GM12878 (cell line): ENCODE measurements around the gene PIEZO2. TPM values are rescaled to one million over a fixed set of nuclear protein-coding genes. Genes with fewer than 3 reads are reported as not detected.

Experiments used
- ATAC-seq: fragments of 200-7000 bp; cut with Tn5 transposase; 3 replicates; pipeline ENCODE4 v1.9.1; 2020; ENCODE audit warnings: mild to moderate bottlenecking, moderate library complexity
- BruUV-seq: library from RNA; stranded (reverse); fragments of 400-500 nt; replicated peaks from 2 replicates; lab custom pipeline; 2021; lab: Mats Ljungman, UMichigan
- CTCF ChIA-PET: fragments of 300-600 bp; sonication (Branson Sonifier 250); formaldehyde crosslinking; extraction: SDS; loops from one replicate; lab custom pipeline; 2021; ENCODE audit warnings: inconsistent platforms; lab: Yijun Ruan, JAX
- POLR2A ChIA-PET: fragments of 350-600 bp; formaldehyde crosslinking; extraction: SDS; loops from one replicate; lab custom pipeline; 2021; ENCODE audit warnings: inconsistent platforms; lab: Charles Lee
- RAD21 ChIA-PET: fragments of 300-600 bp; sonication (Branson Sonifier 250); formaldehyde crosslinking; loops from one replicate; lab custom pipeline; 2023; ENCODE audit warnings: antibody characterized with exemption; ENCODE audit not compliant: unreplicated experiment; lab: Charles Lee
- SMC1A ChIA-PET: fragments of 300-600 bp; sonication (Branson Sonifier 250); formaldehyde crosslinking; loops from one replicate; lab custom pipeline; 2023; ENCODE audit not compliant: unreplicated experiment, uncharacterized antibody; lab: Charles Lee
- DNase-seq: peaks from one replicate; pipeline ENCODE4 v3.0.0-alpha.2; 2011; ENCODE audit warnings: low read depth, low spot score
- FAIRE-seq: peaks from 3 replicates; lab custom pipeline; 2011; peaks lifted over from hg19 to GRCh38; lab: Jason Lieb, UNC
- H2AFZ ChIP-seq: 2 replicates; pipeline ENCODE4 v1.6.0; 2011; ENCODE audit warnings: low read depth, low read length, control low read depth; ENCODE audit not compliant: control insufficient read depth
- H3K27ac ChIP-seq: 2 replicates; pipeline ENCODE4 v1.5.1; 2011; ENCODE audit warnings: control low read depth; ENCODE audit not compliant: control insufficient read depth, insufficient read depth
- H3K27me3 ChIP-seq, 2 experiments: replicated peaks in 1 of 2; 2 replicates each; pipeline versions ENCODE4 v1.6.0 to v1.6.1; 2011; ENCODE audit warnings: low read length in 1 of 2; ENCODE audit not compliant: control insufficient read depth in 2 of 2, insufficient read depth in 2 of 2
- H3K36me3 ChIP-seq, 2 experiments: 2 replicates each; pipeline ENCODE4 v1.5.1; 2011; ENCODE audit warnings: low read length in 1 of 2; ENCODE audit not compliant: control insufficient read depth in 2 of 2, insufficient read depth in 2 of 2
- H3K4me1 ChIP-seq: 2 replicates; pipeline ENCODE4 v1.6.1; 2011; ENCODE audit warnings: mild to moderate bottlenecking, low read length, moderate library complexity, mixed read lengths; ENCODE audit not compliant: control insufficient read depth, insufficient read depth
- H3K4me2 ChIP-seq: 2 replicates; pipeline ENCODE4 v1.6.0; 2011; ENCODE audit warnings: control low read depth; ENCODE audit not compliant: control insufficient read depth, insufficient read depth
- H3K4me3 ChIP-seq: fragments of 200-600 bp; sonication (generic); 2 replicates; pipeline ENCODE4 v1.5.1; 2016
- H3K79me2 ChIP-seq: 2 replicates; pipeline ENCODE4 v1.6.0; 2011; ENCODE audit warnings: low read length; ENCODE audit not compliant: control insufficient read depth, insufficient read depth
- H3K9ac ChIP-seq: 2 replicates; pipeline ENCODE4 v1.8.0; 2011; ENCODE audit warnings: low read length, control low read depth, mixed read lengths; ENCODE audit not compliant: control insufficient read depth, insufficient read depth
- H3K9me3 ChIP-seq: replicated peaks from 3 replicates; pipeline ENCODE4 v1.5.1; 2011; ENCODE audit warnings: mild to moderate bottlenecking, low read length; ENCODE audit not compliant: control insufficient read depth, insufficient read depth
- H4K20me1 ChIP-seq: 2 replicates; pipeline ENCODE4 v1.6.0; 2011; ENCODE audit not compliant: control insufficient read depth, insufficient read depth
- SIN3A ChIP-seq: IDR thresholded peaks from 2 replicates; pipeline ENCODE4 v1.6.1; 2012; ENCODE audit warnings: low read depth, low read length, improper control_type of control experiment
- SMARCA5 ChIP-seq: fragments of 450-650 bp; IDR thresholded peaks from 2 replicates; pipeline ENCODE4 v1.6.1; 2017; ENCODE audit warnings: mild to moderate bottlenecking
- WGBS: methylation state at CpG from one replicate; pipeline ENCODE4 v1.1.6; 2016; ENCODE audit warnings: low lambda C conversion rate; ENCODE audit not compliant: insufficient replicate concordance, insufficient coverage; ENCODE audit errors: missing lambda C conversion rate; 5-methylcytosine and 5-hydroxymethylcytosine counted together
- in situ Hi-C: fragments of 300-500 bp; cut with MboI; formaldehyde crosslinking; loops from 9 replicates; pipeline ENCODE4 v1.14.3; 2018; ENCODE audit warnings: mixed read lengths
- intact Hi-C: fragments of 100-400 bp; cut with micrococcal nuclease; formaldehyde crosslinking; loops from one replicate; pipeline ENCODE4 v1.14.2; 2022; ENCODE audit not compliant: unreplicated experiment
- polyA plus RNA-seq, 11 experiments: library from polyadenylated mRNA; depleted of rRNA in 4 of 11; unstranded in 6 of 11; stranded (reverse) in 5 of 11; fragments of >200 nt; fragmentation: Nextera tagmentation in 4 of 11; fragmentation: Illumina TruSeq in 1 of 11; extraction: Ambion mirVana in 4 of 11; extraction: Trizol in 1 of 11; gene quantifications; 1 replicate in 1 of 11; 2 replicates in 10 of 11; pipeline versions ENCODE4 v1.2.1 to v1.2.3, GENCODE V29; 2011 to 2016; ENCODE audit warnings: inconsistent platforms in 2 of 11, missing spikeins in 2 of 11, low read depth in 1 of 11
- total RNA-seq, 4 experiments: library from RNA; depleted of rRNA in 3 of 4; stranded (reverse); fragments of >200 nt in 3 of 4; fragmentation: Illumina TruSeq in 1 of 4; extraction: Trizol in 1 of 4; gene quantifications; 2 replicates each; pipeline versions ENCODE4 v1.2.1 to v1.2.3, GENCODE V29; 2013 to 2021
- TF ChIP-seq, protein P1 (sequence below): fragments of 450-650 bp; IDR thresholded peaks from 2 replicates; pipeline ENCODE4 v1.6.1; 2017; ENCODE audit warnings: mild to moderate bottlenecking, moderate library complexity
- TF ChIP-seq, protein P2 (sequence below): IDR thresholded peaks from 2 replicates; pipeline ENCODE4 v1.6.1; 2011; ENCODE audit warnings: borderline replicate concordance, low read depth, mild to moderate bottlenecking, moderate library complexity, low read length; ENCODE audit not compliant: insufficient read depth, poor library complexity, severe bottlenecking

PIEZO2 gene
- total and polyA plus RNA-seq, 10 of the 15 experiments (the other 5 are each of a cell fraction or from before 2014, with no cell fraction given): 6.7 to 42.3 (median 27.4) TPM

DNA sequence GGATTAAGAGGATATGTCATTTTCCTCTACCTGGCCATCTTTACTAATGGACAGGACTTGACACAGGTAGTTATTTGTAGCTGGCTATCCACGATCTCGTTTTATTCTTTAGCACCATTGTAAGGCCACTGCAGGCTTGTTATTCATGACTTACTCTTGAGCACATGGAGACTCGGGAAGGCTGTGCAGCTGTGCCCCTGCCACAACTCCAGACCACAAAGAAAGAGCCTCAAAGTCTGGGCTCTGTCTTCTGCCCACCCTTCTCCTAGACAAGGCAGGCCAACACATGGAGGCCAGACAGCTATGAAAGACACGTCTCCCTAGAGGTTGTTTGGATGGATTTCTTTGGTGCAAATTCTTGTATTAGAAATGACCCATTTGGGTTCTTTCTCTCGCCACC, 489.8 kb downstream of the PIEZO2 start:
- no TSS peak for BruUV-seq
- SMC1A ChIA-PET: interaction anchor here (0.7 to 4.0 kb wide), 4 partner anchors 8 to 495 kb away, joined by 3 to 15 read pairs (median 4); no protein-coding TSS in a partner anchor
- Histone ChIP-seq H3K27ac (no peak overlapping the region), H4K20me1 (no peaks in the 10 kb centered on the region), H3K4me1 (peaks cover 10% of the 10 kb centered on the region), H3K9me3 (no peaks in the 10 kb centered on the region), H3K36me3 (no peaks in the 10 kb centered on the region), H3K4me3 (no peak overlapping the region), H3K4me2 (no peak overlapping the region), H2AFZ (no peak overlapping the region), H3K9ac (no peak overlapping the region), H3K79me2 (no peaks in the 10 kb centered on the region), H3K27me3 (no peaks in the 10 kb centered on the region)
- 4% methylated on average over 5 of the region's 5 CpGs for WGBS
- FAIRE-seq: no peak
- intact Hi-C loops: no loop called here
- POLR2A ChIA-PET: no interaction called here
- CTCF ChIA-PET: interaction anchor here (1.6 to 4.9 kb wide), 3 partner anchors 26 to 495 kb away, joined by 3 to 26 read pairs (median 4); no protein-coding TSS in a partner anchor
- RAD21 ChIA-PET: interaction anchor here (1.0 kb wide), 1 partner anchor 30 kb away, joined by 3 read pairs; no protein-coding TSS in a partner anchor
- no peak for ATAC-seq
- in situ Hi-C loops: no loop called here
- no peak for TF ChIP-seq SMARCA5
- TF ChIP-seq, protein P1, sequence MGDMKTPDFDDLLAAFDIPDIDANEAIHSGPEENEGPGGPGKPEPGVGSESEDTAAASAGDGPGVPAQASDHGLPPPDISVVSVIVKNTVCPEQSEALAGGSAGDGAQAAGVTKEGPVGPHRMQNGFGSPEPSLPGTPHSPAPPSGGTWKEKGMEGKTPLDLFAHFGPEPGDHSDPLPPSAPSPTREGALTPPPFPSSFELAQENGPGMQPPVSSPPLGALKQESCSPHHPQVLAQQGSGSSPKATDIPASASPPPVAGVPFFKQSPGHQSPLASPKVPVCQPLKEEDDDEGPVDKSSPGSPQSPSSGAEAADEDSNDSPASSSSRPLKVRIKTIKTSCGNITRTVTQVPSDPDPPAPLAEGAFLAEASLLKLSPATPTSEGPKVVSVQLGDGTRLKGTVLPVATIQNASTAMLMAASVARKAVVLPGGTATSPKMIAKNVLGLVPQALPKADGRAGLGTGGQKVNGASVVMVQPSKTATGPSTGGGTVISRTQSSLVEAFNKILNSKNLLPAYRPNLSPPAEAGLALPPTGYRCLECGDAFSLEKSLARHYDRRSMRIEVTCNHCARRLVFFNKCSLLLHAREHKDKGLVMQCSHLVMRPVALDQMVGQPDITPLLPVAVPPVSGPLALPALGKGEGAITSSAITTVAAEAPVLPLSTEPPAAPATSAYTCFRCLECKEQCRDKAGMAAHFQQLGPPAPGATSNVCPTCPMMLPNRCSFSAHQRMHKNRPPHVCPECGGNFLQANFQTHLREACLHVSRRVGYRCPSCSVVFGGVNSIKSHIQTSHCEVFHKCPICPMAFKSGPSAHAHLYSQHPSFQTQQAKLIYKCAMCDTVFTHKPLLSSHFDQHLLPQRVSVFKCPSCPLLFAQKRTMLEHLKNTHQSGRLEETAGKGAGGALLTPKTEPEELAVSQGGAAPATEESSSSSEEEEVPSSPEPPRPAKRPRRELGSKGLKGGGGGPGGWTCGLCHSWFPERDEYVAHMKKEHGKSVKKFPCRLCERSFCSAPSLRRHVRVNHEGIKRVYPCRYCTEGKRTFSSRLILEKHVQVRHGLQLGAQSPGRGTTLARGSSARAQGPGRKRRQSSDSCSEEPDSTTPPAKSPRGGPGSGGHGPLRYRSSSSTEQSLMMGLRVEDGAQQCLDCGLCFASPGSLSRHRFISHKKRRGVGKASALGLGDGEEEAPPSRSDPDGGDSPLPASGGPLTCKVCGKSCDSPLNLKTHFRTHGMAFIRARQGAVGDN: no peak
- no peak for TF ChIP-seq SIN3A
- TF ChIP-seq, protein P2, sequence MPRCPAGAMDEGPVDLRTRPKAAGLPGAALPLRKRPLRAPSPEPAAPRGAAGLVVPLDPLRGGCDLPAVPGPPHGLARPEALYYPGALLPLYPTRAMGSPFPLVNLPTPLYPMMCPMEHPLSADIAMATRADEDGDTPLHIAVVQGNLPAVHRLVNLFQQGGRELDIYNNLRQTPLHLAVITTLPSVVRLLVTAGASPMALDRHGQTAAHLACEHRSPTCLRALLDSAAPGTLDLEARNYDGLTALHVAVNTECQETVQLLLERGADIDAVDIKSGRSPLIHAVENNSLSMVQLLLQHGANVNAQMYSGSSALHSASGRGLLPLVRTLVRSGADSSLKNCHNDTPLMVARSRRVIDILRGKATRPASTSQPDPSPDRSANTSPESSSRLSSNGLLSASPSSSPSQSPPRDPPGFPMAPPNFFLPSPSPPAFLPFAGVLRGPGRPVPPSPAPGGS: no peak
- no peak for DNase-seq
